ENCODE data around the gene ITGA8.

ITGA8 gene

DNA sequence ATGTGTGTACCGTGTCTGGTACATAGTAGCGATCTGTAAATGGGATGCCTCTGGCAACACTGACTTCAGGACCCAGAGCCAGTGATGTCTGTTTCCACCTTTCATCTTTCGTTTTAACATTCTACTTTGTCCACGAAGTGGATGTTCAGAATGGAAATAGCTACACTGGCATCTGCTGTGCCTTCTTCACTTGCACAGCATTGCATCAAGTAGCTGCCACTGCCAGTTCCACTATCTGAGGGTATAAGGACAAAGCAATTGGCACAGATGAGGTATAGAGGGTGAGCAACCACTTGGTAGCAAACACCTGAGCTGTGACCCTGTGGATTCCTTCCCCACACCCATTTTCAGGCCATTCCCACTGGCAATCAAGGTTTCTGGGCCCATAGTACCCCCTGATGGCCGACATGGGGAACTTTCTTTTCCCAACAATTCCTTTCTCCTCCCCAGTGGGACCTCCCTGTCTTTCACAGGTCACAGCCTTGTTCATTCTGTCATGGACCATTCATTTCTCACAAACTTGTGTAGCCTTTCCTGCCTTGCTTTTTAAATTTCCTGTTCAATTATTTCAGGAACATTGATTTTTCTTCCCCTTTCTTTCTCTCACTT, 4.0 kb downstream of the ITGA8 start:
- Histone ChIP-seq H3K9me3 (ENCODE audit: low read length) (no peaks in the 10 kb centered on the region), H3K36me3 (ENCODE audit: insufficient read depth, low read length) (no peaks in the 10 kb centered on the region), H3K27me3 (ENCODE audit: insufficient read depth, low read length) (no peaks in the 10 kb centered on the region), H3K4me3 (ENCODE audit: low read depth, low read length, poor library complexity, severe bottlenecking) (no peak overlapping the region), H2AFZ (ENCODE audit: low read length) (no peak overlapping the region), H3K4me2 (ENCODE audit: low read length) (no peak overlapping the region), H3K9ac (ENCODE audit: low read length) (no peak overlapping the region), H3K79me2 (ENCODE audit: insufficient read depth, low read length) (no peaks in the 10 kb centered on the region), H4K20me1 (ENCODE audit: insufficient read depth, low read length) (no peaks in the 10 kb centered on the region), H3K27ac (ENCODE audit: low read depth, low read length, poor library complexity, severe bottlenecking) (no peak overlapping the region), H3K4me1 (ENCODE audit: insufficient read depth, low read length, severe bottlenecking) (no peaks in the 10 kb centered on the region), H3F3A (ENCODE audit: insufficient read depth, low read length) (no peaks in the 10 kb centered on the region), H3K9me2 (ENCODE audit: low read depth, low read length) (no peaks in the 10 kb centered on the region)
- no peak for TF ChIP-seq EZH2 (IDR thresholded peaks at IDR 0.05; ENCODE audit: borderline replicate concordance, low read length)
- TF ChIP-seq, protein P1, sequence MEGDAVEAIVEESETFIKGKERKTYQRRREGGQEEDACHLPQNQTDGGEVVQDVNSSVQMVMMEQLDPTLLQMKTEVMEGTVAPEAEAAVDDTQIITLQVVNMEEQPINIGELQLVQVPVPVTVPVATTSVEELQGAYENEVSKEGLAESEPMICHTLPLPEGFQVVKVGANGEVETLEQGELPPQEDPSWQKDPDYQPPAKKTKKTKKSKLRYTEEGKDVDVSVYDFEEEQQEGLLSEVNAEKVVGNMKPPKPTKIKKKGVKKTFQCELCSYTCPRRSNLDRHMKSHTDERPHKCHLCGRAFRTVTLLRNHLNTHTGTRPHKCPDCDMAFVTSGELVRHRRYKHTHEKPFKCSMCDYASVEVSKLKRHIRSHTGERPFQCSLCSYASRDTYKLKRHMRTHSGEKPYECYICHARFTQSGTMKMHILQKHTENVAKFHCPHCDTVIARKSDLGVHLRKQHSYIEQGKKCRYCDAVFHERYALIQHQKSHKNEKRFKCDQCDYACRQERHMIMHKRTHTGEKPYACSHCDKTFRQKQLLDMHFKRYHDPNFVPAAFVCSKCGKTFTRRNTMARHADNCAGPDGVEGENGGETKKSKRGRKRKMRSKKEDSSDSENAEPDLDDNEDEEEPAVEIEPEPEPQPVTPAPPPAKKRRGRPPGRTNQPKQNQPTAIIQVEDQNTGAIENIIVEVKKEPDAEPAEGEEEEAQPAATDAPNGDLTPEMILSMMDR (IDR thresholded peaks at IDR 0.05; ENCODE audit: low read length) = peak; percentile 27; the same call in 1 of the 2 replicates

DNA sequence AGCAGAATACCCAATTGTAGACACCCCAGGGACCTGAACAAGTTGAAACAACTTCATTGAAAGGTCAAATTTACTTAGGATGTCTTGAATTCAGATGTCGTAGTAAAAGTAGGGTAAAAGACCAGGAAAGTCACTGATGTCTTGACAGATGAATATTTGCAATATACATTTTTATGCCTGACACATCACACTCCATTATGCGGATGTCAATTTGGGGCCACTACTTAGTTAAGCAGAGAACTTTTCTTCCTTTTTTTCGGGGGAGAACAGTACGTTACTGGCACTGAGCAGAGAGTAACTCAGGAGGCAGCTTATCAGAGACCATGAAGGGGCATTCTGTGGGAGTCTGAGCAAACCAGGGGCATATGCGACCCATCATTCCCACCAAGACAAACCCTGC, 4.9 kb downstream of the ITGA8 start:
- no peaks in the 10 kb centered on the region for H4K20me1 ChIP-seq (ENCODE audit: insufficient read depth, low read length)
- H3K9ac ChIP-seq (ENCODE audit: low read length) = no peak overlapping the region
- H3K79me2 ChIP-seq (ENCODE audit: insufficient read depth, low read length) = no peaks in the 10 kb centered on the region
- no peaks in the 10 kb centered on the region for H3K4me1 ChIP-seq (ENCODE audit: insufficient read depth, low read length, severe bottlenecking)
- TF ChIP-seq EZH2 (IDR thresholded peaks at IDR 0.05; ENCODE audit: borderline replicate concordance, low read length) = no peak
- TF ChIP-seq, protein P1 (IDR thresholded peaks at IDR 0.05; ENCODE audit: low read length) = no peak
- no peaks in the 10 kb centered on the region for H3F3A ChIP-seq (ENCODE audit: insufficient read depth, low read length)
- H3K27me3 ChIP-seq (ENCODE audit: insufficient read depth, low read length) = no peaks in the 10 kb centered on the region
- no peaks in the 10 kb centered on the region for H3K9me2 ChIP-seq (ENCODE audit: low read depth, low read length)
- no peak overlapping the region for H2AFZ ChIP-seq (ENCODE audit: low read length)
- no peaks in the 10 kb centered on the region for H3K9me3 ChIP-seq (ENCODE audit: low read length)
- H3K36me3 ChIP-seq (ENCODE audit: insufficient read depth, low read length) = no peaks in the 10 kb centered on the region
- no peak overlapping the region for H3K4me2 ChIP-seq (ENCODE audit: low read length)
- H3K27ac ChIP-seq (ENCODE audit: low read depth, low read length, poor library complexity, severe bottlenecking) = no peak overlapping the region
- H3K4me3 ChIP-seq (ENCODE audit: low read depth, low read length, poor library complexity, severe bottlenecking) = no peak overlapping the region

DNA sequence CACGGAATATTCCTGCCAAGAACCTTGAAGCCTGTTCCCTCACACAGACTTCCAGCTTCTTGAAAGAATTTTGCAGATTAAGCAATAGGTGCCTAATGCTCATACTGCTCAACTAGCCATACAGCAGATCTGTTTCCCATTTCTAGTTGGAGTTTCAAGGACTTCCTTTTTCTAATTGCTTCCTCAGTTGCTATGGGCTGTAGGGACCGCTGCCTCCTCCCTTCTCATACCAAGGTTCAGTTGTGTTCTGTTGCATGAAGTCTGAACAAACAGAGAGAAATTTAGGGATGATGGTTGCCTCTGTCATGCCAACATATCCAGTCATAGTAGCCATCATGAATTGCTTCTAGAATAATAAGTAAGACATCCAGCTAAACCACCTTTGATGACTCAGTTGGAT, 6.8 kb downstream of the ITGA8 start:
- H3K27me3 ChIP-seq (ENCODE audit: insufficient read depth, low read length) = no peaks in the 10 kb centered on the region
- no peaks in the 10 kb centered on the region for H3K36me3 ChIP-seq (ENCODE audit: insufficient read depth, low read length)
- no peak overlapping the region for H3K4me2 ChIP-seq (ENCODE audit: low read length)
- H3K9me2 ChIP-seq (ENCODE audit: low read depth, low read length) = no peaks in the 10 kb centered on the region
- H3F3A ChIP-seq (ENCODE audit: insufficient read depth, low read length) = no peaks in the 10 kb centered on the region
- no peaks in the 10 kb centered on the region for H4K20me1 ChIP-seq (ENCODE audit: insufficient read depth, low read length)
- no peaks in the 10 kb centered on the region for H3K9me3 ChIP-seq (ENCODE audit: low read length)
- no peaks in the 10 kb centered on the region for H3K4me1 ChIP-seq (ENCODE audit: insufficient read depth, low read length, severe bottlenecking)
- TF ChIP-seq, protein P1 (IDR thresholded peaks at IDR 0.05; ENCODE audit: low read length) = no peak
- TF ChIP-seq EZH2 (IDR thresholded peaks at IDR 0.05; ENCODE audit: borderline replicate concordance, low read length) = no peak
- no peak overlapping the region for H3K27ac ChIP-seq (ENCODE audit: low read depth, low read length, poor library complexity, severe bottlenecking)
- no peak overlapping the region for H3K4me3 ChIP-seq (ENCODE audit: low read depth, low read length, poor library complexity, severe bottlenecking)
- no peaks in the 10 kb centered on the region for H3K79me2 ChIP-seq (ENCODE audit: insufficient read depth, low read length)
- no peak overlapping the region for H2AFZ ChIP-seq (ENCODE audit: low read length)
- H3K9ac ChIP-seq (ENCODE audit: low read length) = no peak overlapping the region

Data from OCI-LY1 (cell line).